IMR-90 (cell line): ENCODE results near the gene GUCY2F. TPM values are rescaled to one million over a fixed set of nuclear protein-coding genes. Genes with fewer than 3 reads are reported as not detected.

Experiments
- ATAC-seq: fragments of 200-7000 bp; cut with Tn5 transposase; 2 replicates; pipeline ENCODE4 v1.9.1; 2020; ENCODE audit warnings: low read depth, mild to moderate bottlenecking, moderate library complexity
- BruUV-seq: library from RNA; stranded (reverse); fragments of 400-500 nt; replicated peaks from 2 replicates; lab custom pipeline; 2021; lab: Mats Ljungman, UMichigan
- CTCF ChIA-PET: fragments of 300-600 bp; formaldehyde crosslinking; extraction: SDS; loops from one replicate; lab custom pipeline; 2021; ENCODE audit warnings: antibody characterized with exemption; lab: Yijun Ruan, JAX
- POLR2A ChIA-PET: fragments of 300-600 bp; sonication (Branson Sonifier 250); formaldehyde crosslinking; loops from one replicate; lab custom pipeline; 2022; ENCODE audit warnings: antibody characterized with exemption; ENCODE audit not compliant: unreplicated experiment; lab: Charles Lee
- DNase-seq: peaks from one replicate; pipeline ENCODE4 v3.0.0; 2013
- H2AFZ ChIP-seq: replicated peaks from 2 replicates; pipeline ENCODE3; 2013; ENCODE audit warnings: low read length, mild to moderate bottlenecking; ENCODE audit not compliant: poor library complexity
- H2AK5ac ChIP-seq: 2 replicates; pipeline ENCODE4 v1.6.1; 2013; ENCODE audit warnings: low read depth, low read length, inconsistent platforms
- H2AK9ac ChIP-seq: replicated peaks from 2 replicates; pipeline ENCODE3; 2013; ENCODE audit warnings: mild to moderate bottlenecking, low read depth, low read length, moderate library complexity; ENCODE audit not compliant: poor library complexity
- H2BK120ac ChIP-seq: 2 replicates; pipeline ENCODE4 v1.6.1; 2013; ENCODE audit warnings: low read depth, low read length, inconsistent platforms
- H2BK15ac ChIP-seq: 3 replicates; pipeline ENCODE4 v1.6.1; 2013; ENCODE audit warnings: low read depth, low read length, inconsistent platforms
- H2BK20ac ChIP-seq: 2 replicates; pipeline ENCODE4 v1.6.1; 2013; ENCODE audit warnings: low read depth, mild to moderate bottlenecking, inconsistent platforms, low read length, moderate library complexity
- H2BK5ac ChIP-seq: 2 replicates; pipeline ENCODE4 v1.6.1; 2013; ENCODE audit warnings: mild to moderate bottlenecking, low read depth, low read length, inconsistent platforms; ENCODE audit not compliant: poor library complexity, severe bottlenecking
- H3K14ac ChIP-seq: replicated peaks from 2 replicates; pipeline ENCODE4 v1.6.1; 2013; ENCODE audit warnings: low read depth, low read length, inconsistent platforms
- H3K18ac ChIP-seq: 2 replicates; pipeline ENCODE4 v1.6.1; 2013; ENCODE audit warnings: low read depth, low read length, control low read depth
- H3K23ac ChIP-seq: 2 replicates; pipeline ENCODE4 v1.6.1; 2013; ENCODE audit warnings: low read depth, low read length, inconsistent platforms
- H3K27ac ChIP-seq: 2 replicates; pipeline ENCODE4 v1.5.1; 2013; ENCODE audit warnings: mild to moderate bottlenecking, control low read depth, low read length; ENCODE audit not compliant: insufficient read depth
- H3K27me3 ChIP-seq: 2 replicates; pipeline ENCODE4 v1.6.1; 2013; ENCODE audit warnings: low read length; ENCODE audit not compliant: control insufficient read depth, insufficient read depth
- H3K36me3 ChIP-seq: 2 replicates; pipeline ENCODE4 v1.6.1; 2013; ENCODE audit warnings: low read length, mixed read lengths; ENCODE audit not compliant: control insufficient read depth, insufficient read depth
- H3K4ac ChIP-seq: 2 replicates; pipeline ENCODE4 v1.6.1; 2013; ENCODE audit warnings: low read depth, low read length, inconsistent platforms
- H3K4me1 ChIP-seq: 2 replicates; pipeline ENCODE4 v1.6.1; 2013; ENCODE audit warnings: low read length, mixed read lengths; ENCODE audit not compliant: control insufficient read depth, insufficient read depth
- H3K4me2 ChIP-seq: 2 replicates; pipeline ENCODE4 v1.6.1; 2013; ENCODE audit warnings: low read depth, mild to moderate bottlenecking, control low read depth, low read length, moderate library complexity
- H3K4me3 ChIP-seq: 2 replicates; pipeline ENCODE4 v1.5.1; 2013; ENCODE audit warnings: low read depth, mild to moderate bottlenecking, control low read depth, low read length, moderate library complexity; ENCODE audit not compliant: insufficient read depth
- H3K56ac ChIP-seq: 2 replicates; pipeline ENCODE4 v1.6.1; 2013; ENCODE audit warnings: low read length, inconsistent platforms; ENCODE audit not compliant: insufficient read depth; ENCODE audit errors: extremely low read depth
- H3K79me1 ChIP-seq, 2 experiments: 2 replicates each; pipeline ENCODE4 v1.6.1; 2013; ENCODE audit warnings: low read length in 2 of 2, inconsistent platforms in 1 of 2, low read depth in 1 of 2
- H3K9ac ChIP-seq: 2 replicates; pipeline ENCODE4 v1.6.1; 2013; ENCODE audit warnings: low read depth, low read length, control low read depth
- H3K9me1 ChIP-seq: 2 replicates; pipeline ENCODE4 v1.6.1; 2013; ENCODE audit warnings: low read length, inconsistent platforms; ENCODE audit not compliant: insufficient read depth
- H3K9me3 ChIP-seq: 2 replicates; pipeline ENCODE4 v1.6.1; 2013; ENCODE audit warnings: low read length; ENCODE audit not compliant: control insufficient read depth, insufficient read depth
- H4K20me1 ChIP-seq: 2 replicates; pipeline ENCODE4 v1.6.1; 2013; ENCODE audit warnings: low read length, inconsistent platforms; ENCODE audit not compliant: insufficient read depth
- H4K5ac ChIP-seq: 2 replicates; pipeline ENCODE4 v1.6.1; 2013; ENCODE audit warnings: mild to moderate bottlenecking, low read depth, low read length, control low read depth
- H4K8ac ChIP-seq, 2 experiments: 2 replicates each; pipeline ENCODE4 v1.6.1; 2013; ENCODE audit warnings: low read depth in 2 of 2, low read length in 2 of 2, control low read depth in 1 of 2, inconsistent platforms in 1 of 2
- H4K91ac ChIP-seq: 2 replicates; pipeline ENCODE4 v1.6.1; 2013; ENCODE audit warnings: low read depth, low read length, inconsistent platforms; ENCODE audit not compliant: insufficient read depth
- BHLHE40 ChIP-seq: fragments of 150-350 bp; IDR thresholded peaks from 2 replicates; pipeline ENCODE4 v1.6.1; 2016; ENCODE audit warnings: mild to moderate bottlenecking, low read depth, low read length
- CTCF ChIP-seq: conservative IDR thresholded peaks from 2 replicates; pipeline ENCODE4 v1.5.1; 2012; ENCODE audit warnings: mild to moderate bottlenecking, low read depth, low read length, improper control_type of control experiment
- FOS ChIP-seq: fragments of 150-350 bp; IDR thresholded peaks from 2 replicates; pipeline ENCODE4 v1.6.1; 2016; ENCODE audit warnings: low read depth, low read length
- POLR2A ChIP-seq: IDR thresholded peaks from 2 replicates; pipeline ENCODE4 v1.6.1; 2012; ENCODE audit warnings: mild to moderate bottlenecking, low read depth, low read length
- RAD21 ChIP-seq: IDR thresholded peaks from 2 replicates; pipeline ENCODE4 v1.6.1; 2012; ENCODE audit warnings: low read length, improper control_type of control experiment
- SMC3 ChIP-seq: fragments of 150-350 bp; IDR thresholded peaks from 2 replicates; pipeline ENCODE4 v1.6.1; 2016; ENCODE audit warnings: low read depth, mild to moderate bottlenecking, antibody characterized with exemption, low read length, moderate library complexity
- USF2 ChIP-seq: fragments of 150-350 bp; IDR thresholded peaks from 2 replicates; pipeline ENCODE4 v1.6.1; 2017; ENCODE audit warnings: mild to moderate bottlenecking, antibody characterized with exemption, low read length, low read depth
- WGBS, 2 experiments: methylation state at CpG; one replicate each; pipeline versions ENCODE4 v1.1.5 to v1.1.7; 2013; ENCODE audit warnings: missing lambda C conversion rate in 2 of 2; ENCODE audit not compliant: insufficient read length in 1 of 2; ENCODE audit errors: extremely low coverage in 2 of 2; 5-methylcytosine and 5-hydroxymethylcytosine counted together
- dilution Hi-C: fragments of 300-500 bp; cut with HindIII; formaldehyde crosslinking; loops from one replicate; pipeline ENCODE4 v1.14.3; 2018; ENCODE audit warnings: low sequenced_read_pairs; ENCODE audit not compliant: unreplicated experiment
- in situ Hi-C: fragments of 300-500 bp; cut with MboI; formaldehyde crosslinking; loops from 3 replicates; pipeline ENCODE4 v1.14.3; 2019; ENCODE audit warnings: low sequenced_read_pairs, inconsistent platforms, mixed read lengths
- intact Hi-C: fragments of 100-400 bp; cut with micrococcal nuclease; formaldehyde crosslinking; loops from 2 replicates; pipeline ENCODE4 v1.10.0; 2022
- polyA plus RNA-seq, 3 experiments: library from polyadenylated mRNA; depleted of rRNA; stranded (reverse); fragments of >200 nt; gene quantifications; 2 replicates each; pipeline ENCODE4 v1.2.3, GENCODE V29; 2012; ENCODE audit warnings: low replicate concordance in 1 of 3
- total RNA-seq: library from RNA; depleted of rRNA; stranded (reverse); fragments of >200 nt; gene quantifications from 2 replicates; pipeline ENCODE4 v1.2.3, GENCODE V29; 2012

GUCY2F gene
- total and polyA plus RNA-seq, 2 of the 4 experiments (the other 2 are of a cell fraction): not detected

GRCh38 chrX:109472939-109473735 lies 8.7 kb downstream of the GUCY2F start:
- H2BK20ac ChIP-seq: no peak overlapping the region
- H3K36me3 ChIP-seq: no peaks in the 10 kb centered on the region
- H3K9me3 ChIP-seq: no peaks in the 10 kb centered on the region
- H4K91ac ChIP-seq: no peak overlapping the region
- peak; percentile 31 for DNase-seq
- intact Hi-C loops: no loop called here
- H4K20me1 ChIP-seq: no peaks in the 10 kb centered on the region; the same call in 1 of the 2 replicates
- no peaks in the 10 kb centered on the region for H3K4me1 ChIP-seq
- no peak overlapping the region for H3K23ac ChIP-seq
- H2AK5ac ChIP-seq: no peak overlapping the region
- no peak overlapping the region for H3K4ac ChIP-seq
- H2AFZ ChIP-seq: peak overlapping the region; percentile 64
- no peak overlapping the region for H3K56ac ChIP-seq
- in situ Hi-C loops: no loop called here
- no peak overlapping the region for H2BK120ac ChIP-seq
- no peak overlapping the region for H3K4me3 ChIP-seq
- H4K5ac ChIP-seq: no peak overlapping the region
- BruUV-seq: no TSS peak
- H3K18ac ChIP-seq: no peak overlapping the region
- POLR2A ChIA-PET: no interaction called here
- dilution Hi-C loops: no loop called here
- CTCF ChIA-PET: interaction anchor here (1.7 kb wide), 1 partner anchor 418 kb away, joined by 3 read pairs; no protein-coding TSS in a partner anchor
- 50% methylated on average over 2 of the region's 7 CpGs; no CpG with 5 or more reads in 1 of the 2 experiments for WGBS, 2 experiments
- no peak overlapping the region for H4K8ac ChIP-seq
- H2AK9ac ChIP-seq: no peak overlapping the region
- ATAC-seq: no peak
- no peaks in the 10 kb centered on the region for H3K79me1 ChIP-seq
- no peak overlapping the region for H2BK5ac ChIP-seq
- peaks cover 10% of the 10 kb centered on the region for H3K27me3 ChIP-seq
- no peak overlapping the region for H2BK15ac ChIP-seq
- H3K9ac ChIP-seq: no peak overlapping the region
- H3K27ac ChIP-seq: no peak overlapping the region
- H3K9me1 ChIP-seq: peaks cover 4% of the 10 kb centered on the region; the same call in 1 of the 2 replicates
- no peak overlapping the region for H3K14ac ChIP-seq
- H3K4me2 ChIP-seq: no peak overlapping the region; the same call in 1 of the 2 replicates
- TF ChIP-seq RAD21 (no peak), FOS (no peak), CTCF (peak; percentile 19; the same call in 1 of the 2 replicates), BHLHE40 (no peak), USF2 (no peak), SMC3 (no peak), POLR2A (no peak)
